ENCODE results near the gene XXYLT1.

DNA sequence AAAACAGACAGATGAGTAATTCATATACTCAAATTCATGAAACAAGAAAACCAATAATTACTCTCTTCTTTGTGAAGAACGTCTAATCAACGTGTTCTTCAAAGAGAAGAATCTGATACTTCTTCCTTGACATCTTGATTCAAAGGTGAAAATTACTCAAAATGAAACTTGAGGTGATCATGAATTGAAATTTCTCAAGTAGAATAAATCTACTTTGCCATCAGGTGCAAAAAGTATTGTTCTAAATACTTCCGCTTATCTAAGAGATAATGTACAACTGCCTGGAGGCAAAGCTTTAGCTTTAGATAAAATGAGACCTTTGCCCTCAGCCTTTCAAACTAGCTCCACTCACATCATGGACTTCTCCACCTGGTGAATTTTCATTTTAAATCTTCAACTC, 13.9 kb upstream of the XXYLT1 start:
- TF ChIP-seq, protein P1, sequence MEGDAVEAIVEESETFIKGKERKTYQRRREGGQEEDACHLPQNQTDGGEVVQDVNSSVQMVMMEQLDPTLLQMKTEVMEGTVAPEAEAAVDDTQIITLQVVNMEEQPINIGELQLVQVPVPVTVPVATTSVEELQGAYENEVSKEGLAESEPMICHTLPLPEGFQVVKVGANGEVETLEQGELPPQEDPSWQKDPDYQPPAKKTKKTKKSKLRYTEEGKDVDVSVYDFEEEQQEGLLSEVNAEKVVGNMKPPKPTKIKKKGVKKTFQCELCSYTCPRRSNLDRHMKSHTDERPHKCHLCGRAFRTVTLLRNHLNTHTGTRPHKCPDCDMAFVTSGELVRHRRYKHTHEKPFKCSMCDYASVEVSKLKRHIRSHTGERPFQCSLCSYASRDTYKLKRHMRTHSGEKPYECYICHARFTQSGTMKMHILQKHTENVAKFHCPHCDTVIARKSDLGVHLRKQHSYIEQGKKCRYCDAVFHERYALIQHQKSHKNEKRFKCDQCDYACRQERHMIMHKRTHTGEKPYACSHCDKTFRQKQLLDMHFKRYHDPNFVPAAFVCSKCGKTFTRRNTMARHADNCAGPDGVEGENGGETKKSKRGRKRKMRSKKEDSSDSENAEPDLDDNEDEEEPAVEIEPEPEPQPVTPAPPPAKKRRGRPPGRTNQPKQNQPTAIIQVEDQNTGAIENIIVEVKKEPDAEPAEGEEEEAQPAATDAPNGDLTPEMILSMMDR (conservative IDR thresholded peaks at IDR 0.05; ENCODE audit: low read depth, low read length) = no peak
- TF ChIP-seq EZH2 (IDR thresholded peaks at IDR 0.05; ENCODE audit: borderline replicate concordance, low read depth, low read length, poor library complexity, severe bottlenecking) = no peak
